ENCODE results near the gene RPS10.

DNA sequence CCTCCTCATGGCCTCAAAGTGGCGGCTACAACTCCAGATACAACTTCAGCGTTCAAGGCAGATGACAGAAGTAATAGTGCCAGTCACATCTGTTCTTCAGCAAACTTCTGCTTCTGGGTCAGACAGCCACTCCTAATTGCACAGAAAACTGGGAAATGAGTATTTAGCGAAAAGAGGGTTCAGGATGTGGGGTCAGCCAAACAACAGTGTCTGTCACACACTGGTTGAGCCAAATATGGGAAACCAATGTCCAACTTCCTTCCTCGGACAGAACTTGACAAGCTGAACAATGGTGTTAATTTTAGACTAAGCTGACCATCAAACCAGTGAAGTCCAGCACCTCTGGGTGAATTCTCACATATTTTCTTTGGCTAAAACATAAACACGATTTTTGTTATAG, 55.5 kb downstream of the RPS10 start:
- TF ChIP-seq GATA2 (IDR thresholded peaks at IDR 0.05; ENCODE audit: low read depth, low read length) = no peak
- no peak for TF ChIP-seq GATA3 (IDR thresholded peaks at IDR 0.05; ENCODE audit: low read depth, low read length)

Data from SH-SY5Y (cell line).